Measurements from ENCODE around the gene SUCLG2. TPM values are rescaled to one million over a fixed set of nuclear protein-coding genes. Genes with fewer than 3 reads are reported as not detected.

Gene SUCLG2
- total and polyA plus RNA-seq, 10 of the 15 experiments (the other 5 are each of a cell fraction or from before 2014, with no cell fraction given) = 17.8 to 50.9 (median 37.2) TPM

DNA sequence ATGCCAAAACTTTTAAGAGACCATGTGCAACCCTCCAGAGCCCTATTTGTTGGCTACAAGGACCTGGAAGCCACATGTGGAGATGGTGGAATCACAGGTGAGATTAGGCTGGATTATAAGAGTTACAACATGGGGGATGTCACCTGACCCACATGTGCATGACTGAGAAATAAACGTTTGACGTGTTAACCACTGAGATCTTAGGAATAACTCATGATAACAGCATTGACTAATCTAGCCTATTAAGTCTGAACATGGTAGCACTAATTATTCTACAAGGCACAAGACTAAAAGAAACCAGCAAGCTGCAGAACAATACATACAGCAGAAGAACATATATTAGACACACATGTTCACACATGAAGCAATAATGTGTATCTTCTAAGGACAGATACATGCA is 38.4 kb downstream of the SUCLG2 start (continued):
- TF ChIP-seq, protein P1, sequence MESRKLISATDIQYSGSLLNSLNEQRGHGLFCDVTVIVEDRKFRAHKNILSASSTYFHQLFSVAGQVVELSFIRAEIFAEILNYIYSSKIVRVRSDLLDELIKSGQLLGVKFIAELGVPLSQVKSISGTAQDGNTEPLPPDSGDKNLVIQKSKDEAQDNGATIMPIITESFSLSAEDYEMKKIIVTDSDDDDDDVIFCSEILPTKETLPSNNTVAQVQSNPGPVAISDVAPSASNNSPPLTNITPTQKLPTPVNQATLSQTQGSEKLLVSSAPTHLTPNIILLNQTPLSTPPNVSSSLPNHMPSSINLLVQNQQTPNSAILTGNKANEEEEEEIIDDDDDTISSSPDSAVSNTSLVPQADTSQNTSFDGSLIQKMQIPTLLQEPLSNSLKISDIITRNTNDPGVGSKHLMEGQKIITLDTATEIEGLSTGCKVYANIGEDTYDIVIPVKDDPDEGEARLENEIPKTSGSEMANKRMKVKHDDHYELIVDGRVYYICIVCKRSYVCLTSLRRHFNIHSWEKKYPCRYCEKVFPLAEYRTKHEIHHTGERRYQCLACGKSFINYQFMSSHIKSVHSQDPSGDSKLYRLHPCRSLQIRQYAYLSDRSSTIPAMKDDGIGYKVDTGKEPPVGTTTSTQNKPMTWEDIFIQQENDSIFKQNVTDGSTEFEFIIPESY (IDR thresholded peaks at IDR 0.05) = no peak
- TF ChIP-seq, protein P2, sequence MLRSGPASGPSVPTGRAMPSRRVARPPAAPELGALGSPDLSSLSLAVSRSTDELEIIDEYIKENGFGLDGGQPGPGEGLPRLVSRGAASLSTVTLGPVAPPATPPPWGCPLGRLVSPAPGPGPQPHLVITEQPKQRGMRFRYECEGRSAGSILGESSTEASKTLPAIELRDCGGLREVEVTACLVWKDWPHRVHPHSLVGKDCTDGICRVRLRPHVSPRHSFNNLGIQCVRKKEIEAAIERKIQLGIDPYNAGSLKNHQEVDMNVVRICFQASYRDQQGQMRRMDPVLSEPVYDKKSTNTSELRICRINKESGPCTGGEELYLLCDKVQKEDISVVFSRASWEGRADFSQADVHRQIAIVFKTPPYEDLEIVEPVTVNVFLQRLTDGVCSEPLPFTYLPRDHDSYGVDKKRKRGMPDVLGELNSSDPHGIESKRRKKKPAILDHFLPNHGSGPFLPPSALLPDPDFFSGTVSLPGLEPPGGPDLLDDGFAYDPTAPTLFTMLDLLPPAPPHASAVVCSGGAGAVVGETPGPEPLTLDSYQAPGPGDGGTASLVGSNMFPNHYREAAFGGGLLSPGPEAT (IDR thresholded peaks at IDR 0.05; ENCODE audit: low read depth) = no peak
- TF ChIP-seq, protein P3, sequence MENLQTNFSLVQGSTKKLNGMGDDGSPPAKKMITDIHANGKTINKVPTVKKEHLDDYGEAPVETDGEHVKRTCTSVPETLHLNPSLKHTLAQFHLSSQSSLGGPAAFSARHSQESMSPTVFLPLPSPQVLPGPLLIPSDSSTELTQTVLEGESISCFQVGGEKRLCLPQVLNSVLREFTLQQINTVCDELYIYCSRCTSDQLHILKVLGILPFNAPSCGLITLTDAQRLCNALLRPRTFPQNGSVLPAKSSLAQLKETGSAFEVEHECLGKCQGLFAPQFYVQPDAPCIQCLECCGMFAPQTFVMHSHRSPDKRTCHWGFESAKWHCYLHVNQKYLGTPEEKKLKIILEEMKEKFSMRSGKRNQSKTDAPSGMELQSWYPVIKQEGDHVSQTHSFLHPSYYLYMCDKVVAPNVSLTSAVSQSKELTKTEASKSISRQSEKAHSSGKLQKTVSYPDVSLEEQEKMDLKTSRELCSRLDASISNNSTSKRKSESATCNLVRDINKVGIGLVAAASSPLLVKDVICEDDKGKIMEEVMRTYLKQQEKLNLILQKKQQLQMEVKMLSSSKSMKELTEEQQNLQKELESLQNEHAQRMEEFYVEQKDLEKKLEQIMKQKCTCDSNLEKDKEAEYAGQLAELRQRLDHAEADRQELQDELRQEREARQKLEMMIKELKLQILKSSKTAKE (IDR thresholded peaks at IDR 0.05; ENCODE audit: low read depth, poor library complexity, severe bottlenecking) = no peak
- TF ChIP-seq RFX5 (IDR thresholded peaks at IDR 0.05; ENCODE audit: low read depth, low read length) (no peak), RAD21 (IDR thresholded peaks at IDR 0.05; ENCODE audit: insufficient read depth, low read depth, low read length) (no peak)
- TF ChIP-seq, protein P4, sequence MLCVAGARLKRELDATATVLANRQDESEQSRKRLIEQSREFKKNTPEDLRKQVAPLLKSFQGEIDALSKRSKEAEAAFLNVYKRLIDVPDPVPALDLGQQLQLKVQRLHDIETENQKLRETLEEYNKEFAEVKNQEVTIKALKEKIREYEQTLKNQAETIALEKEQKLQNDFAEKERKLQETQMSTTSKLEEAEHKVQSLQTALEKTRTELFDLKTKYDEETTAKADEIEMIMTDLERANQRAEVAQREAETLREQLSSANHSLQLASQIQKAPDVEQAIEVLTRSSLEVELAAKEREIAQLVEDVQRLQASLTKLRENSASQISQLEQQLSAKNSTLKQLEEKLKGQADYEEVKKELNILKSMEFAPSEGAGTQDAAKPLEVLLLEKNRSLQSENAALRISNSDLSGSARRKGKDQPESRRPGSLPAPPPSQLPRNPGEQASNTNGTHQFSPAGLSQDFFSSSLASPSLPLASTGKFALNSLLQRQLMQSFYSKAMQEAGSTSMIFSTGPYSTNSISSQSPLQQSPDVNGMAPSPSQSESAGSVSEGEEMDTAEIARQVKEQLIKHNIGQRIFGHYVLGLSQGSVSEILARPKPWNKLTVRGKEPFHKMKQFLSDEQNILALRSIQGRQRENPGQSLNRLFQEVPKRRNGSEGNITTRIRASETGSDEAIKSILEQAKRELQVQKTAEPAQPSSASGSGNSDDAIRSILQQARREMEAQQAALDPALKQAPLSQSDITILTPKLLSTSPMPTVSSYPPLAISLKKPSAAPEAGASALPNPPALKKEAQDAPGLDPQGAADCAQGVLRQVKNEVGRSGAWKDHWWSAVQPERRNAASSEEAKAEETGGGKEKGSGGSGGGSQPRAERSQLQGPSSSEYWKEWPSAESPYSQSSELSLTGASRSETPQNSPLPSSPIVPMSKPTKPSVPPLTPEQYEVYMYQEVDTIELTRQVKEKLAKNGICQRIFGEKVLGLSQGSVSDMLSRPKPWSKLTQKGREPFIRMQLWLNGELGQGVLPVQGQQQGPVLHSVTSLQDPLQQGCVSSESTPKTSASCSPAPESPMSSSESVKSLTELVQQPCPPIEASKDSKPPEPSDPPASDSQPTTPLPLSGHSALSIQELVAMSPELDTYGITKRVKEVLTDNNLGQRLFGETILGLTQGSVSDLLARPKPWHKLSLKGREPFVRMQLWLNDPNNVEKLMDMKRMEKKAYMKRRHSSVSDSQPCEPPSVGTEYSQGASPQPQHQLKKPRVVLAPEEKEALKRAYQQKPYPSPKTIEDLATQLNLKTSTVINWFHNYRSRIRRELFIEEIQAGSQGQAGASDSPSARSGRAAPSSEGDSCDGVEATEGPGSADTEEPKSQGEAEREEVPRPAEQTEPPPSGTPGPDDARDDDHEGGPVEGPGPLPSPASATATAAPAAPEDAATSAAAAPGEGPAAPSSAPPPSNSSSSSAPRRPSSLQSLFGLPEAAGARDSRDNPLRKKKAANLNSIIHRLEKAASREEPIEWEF (IDR thresholded peaks at IDR 0.05; ENCODE audit: insufficient replicate concordance, low read depth, low read length) = no peak
- TF ChIP-seq, protein P5, sequence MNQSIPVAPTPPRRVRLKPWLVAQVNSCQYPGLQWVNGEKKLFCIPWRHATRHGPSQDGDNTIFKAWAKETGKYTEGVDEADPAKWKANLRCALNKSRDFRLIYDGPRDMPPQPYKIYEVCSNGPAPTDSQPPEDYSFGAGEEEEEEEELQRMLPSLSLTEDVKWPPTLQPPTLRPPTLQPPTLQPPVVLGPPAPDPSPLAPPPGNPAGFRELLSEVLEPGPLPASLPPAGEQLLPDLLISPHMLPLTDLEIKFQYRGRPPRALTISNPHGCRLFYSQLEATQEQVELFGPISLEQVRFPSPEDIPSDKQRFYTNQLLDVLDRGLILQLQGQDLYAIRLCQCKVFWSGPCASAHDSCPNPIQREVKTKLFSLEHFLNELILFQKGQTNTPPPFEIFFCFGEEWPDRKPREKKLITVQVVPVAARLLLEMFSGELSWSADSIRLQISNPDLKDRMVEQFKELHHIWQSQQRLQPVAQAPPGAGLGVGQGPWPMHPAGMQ (IDR thresholded peaks at IDR 0.05; ENCODE audit: borderline replicate concordance) = no peak
- TF ChIP-seq, protein P6, sequence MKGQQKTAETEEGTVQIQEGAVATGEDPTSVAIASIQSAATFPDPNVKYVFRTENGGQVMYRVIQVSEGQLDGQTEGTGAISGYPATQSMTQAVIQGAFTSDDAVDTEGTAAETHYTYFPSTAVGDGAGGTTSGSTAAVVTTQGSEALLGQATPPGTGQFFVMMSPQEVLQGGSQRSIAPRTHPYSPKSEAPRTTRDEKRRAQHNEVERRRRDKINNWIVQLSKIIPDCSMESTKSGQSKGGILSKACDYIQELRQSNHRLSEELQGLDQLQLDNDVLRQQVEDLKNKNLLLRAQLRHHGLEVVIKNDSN (IDR thresholded peaks at IDR 0.05; ENCODE audit: borderline replicate concordance, extremely low read length, insufficient read depth, low read depth, low read length) = no peak
- TF ChIP-seq, protein P7, sequence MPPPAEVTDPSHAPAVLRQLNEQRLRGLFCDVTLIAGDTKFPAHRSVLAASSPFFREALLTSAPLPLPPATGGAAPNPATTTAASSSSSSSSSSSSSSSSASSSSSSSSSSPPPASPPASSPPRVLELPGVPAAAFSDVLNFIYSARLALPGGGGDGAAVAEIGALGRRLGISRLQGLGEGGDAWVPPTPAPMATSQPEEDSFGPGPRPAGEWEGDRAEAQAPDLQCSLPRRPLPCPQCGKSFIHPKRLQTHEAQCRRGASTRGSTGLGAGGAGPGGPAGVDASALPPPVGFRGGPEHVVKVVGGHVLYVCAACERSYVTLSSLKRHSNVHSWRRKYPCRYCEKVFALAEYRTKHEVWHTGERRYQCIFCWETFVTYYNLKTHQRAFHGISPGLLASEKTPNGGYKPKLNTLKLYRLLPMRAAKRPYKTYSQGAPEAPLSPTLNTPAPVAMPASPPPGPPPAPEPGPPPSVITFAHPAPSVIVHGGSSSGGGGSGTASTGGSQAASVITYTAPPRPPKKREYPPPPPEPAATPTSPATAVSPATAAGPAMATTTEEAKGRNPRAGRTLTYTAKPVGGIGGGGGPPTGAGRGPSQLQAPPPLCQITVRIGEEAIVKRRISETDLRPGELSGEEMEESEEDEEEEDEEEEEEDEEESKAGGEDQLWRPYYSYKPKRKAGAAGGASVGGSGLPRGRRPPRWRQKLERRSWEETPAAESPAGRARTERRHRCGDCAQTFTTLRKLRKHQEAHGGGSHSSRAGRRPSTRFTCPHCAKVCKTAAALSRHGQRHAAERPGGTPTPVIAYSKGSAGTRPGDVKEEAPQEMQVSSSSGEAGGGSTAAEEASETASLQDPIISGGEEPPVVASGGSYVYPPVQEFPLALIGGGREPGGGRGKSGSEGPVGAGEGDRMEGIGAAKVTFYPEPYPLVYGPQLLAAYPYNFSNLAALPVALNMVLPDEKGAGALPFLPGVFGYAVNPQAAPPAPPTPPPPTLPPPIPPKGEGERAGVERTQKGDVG (CRISPR knock-in tag; IDR thresholded peaks at IDR 0.05) = no peak
